H1 (cell line): ENCODE data around the gene MAN1A2. TPM values are rescaled to one million over a fixed set of nuclear protein-coding genes. Genes with fewer than 3 reads are reported as not detected.
"Not testable (repeated sequence)": the region's sequence is repeated elsewhere in the genome, so short reads cannot be mapped to it uniquely, and the experiment has no call there.

Source experiments
- CTCF ChIA-PET: fragments of 300-600 bp; sonication (Branson Sonifier 250); formaldehyde crosslinking; loops from one replicate; lab custom pipeline; 2021; ENCODE audit not compliant: partially characterized antibody; lab: Charles Lee
- POLR2A ChIA-PET: fragments of 300-600 bp; sonication (Branson Sonifier 250); formaldehyde crosslinking; loops from one replicate; lab custom pipeline; 2021; ENCODE audit warnings: inconsistent platforms; ENCODE audit not compliant: partially characterized antibody; lab: Charles Lee
- DNase-seq, 2 experiments: peaks; one replicate each; pipeline versions ENCODE4 v3.0.0 to v3.0.0-alpha.2; 2010 to 2022; ENCODE audit warnings: low spot score in 2 of 2, low read depth in 1 of 2, mixed read lengths in 1 of 2
- FAIRE-seq: peaks from 2 replicates; lab custom pipeline; 2011; peaks lifted over from hg19 to GRCh38; lab: Jason Lieb, UNC
- H2AFZ ChIP-seq: 2 replicates; pipeline ENCODE4 v1.8.1; 2012; ENCODE audit warnings: low read length, inconsistent platforms
- H2AK5ac ChIP-seq: 2 replicates; pipeline ENCODE4 v1.6.1; 2013; ENCODE audit warnings: low read depth, low read length
- H2BK120ac ChIP-seq: replicated peaks from 2 replicates; pipeline ENCODE3; 2013; ENCODE audit warnings: low read depth, low read length, inconsistent platforms
- H2BK12ac ChIP-seq: 2 replicates; pipeline ENCODE4 v1.6.1; 2013; ENCODE audit warnings: low read depth, low read length
- H2BK15ac ChIP-seq: 2 replicates; pipeline ENCODE4 v1.6.1; 2013; ENCODE audit warnings: low read length
- H2BK20ac ChIP-seq: 2 replicates; pipeline ENCODE4 v1.6.1; 2013; ENCODE audit warnings: low read length
- H2BK5ac ChIP-seq: 2 replicates; pipeline ENCODE4 v1.6.1; 2013; ENCODE audit warnings: low read depth, low read length
- H3K14ac ChIP-seq: 2 replicates; pipeline ENCODE4 v1.6.1; 2013; ENCODE audit warnings: inconsistent platforms; ENCODE audit not compliant: insufficient read length
- H3K18ac ChIP-seq: 2 replicates; pipeline ENCODE4 v1.6.1; 2013; ENCODE audit warnings: low read length; ENCODE audit errors: extremely low read depth
- H3K23ac ChIP-seq: 2 replicates; pipeline ENCODE4 v1.6.1; 2013; ENCODE audit warnings: inconsistent platforms; ENCODE audit not compliant: insufficient read length
- H3K23me2 ChIP-seq: 2 replicates; pipeline ENCODE4 v1.6.1; 2013; ENCODE audit warnings: low read depth, low read length
- H3K27ac ChIP-seq: 2 replicates; pipeline ENCODE4 v1.6.1; 2011; ENCODE audit warnings: low read depth, low read length, inconsistent platforms
- H3K27me3 ChIP-seq, 4 experiments: replicated peaks in 1 of 4; 1 replicate in 1 of 4; 2 replicates in 3 of 4; pipeline versions ENCODE4 v1.6.1 to v1.8.1; 2011 to 2013; ENCODE audit warnings: low read length in 3 of 4, mild to moderate bottlenecking in 3 of 4, inconsistent platforms in 2 of 4, mixed read lengths in 2 of 4, moderate library complexity in 1 of 4; ENCODE audit not compliant: control insufficient read depth in 3 of 4, insufficient read depth in 3 of 4; ENCODE audit errors: extremely low read depth in 1 of 4
- H3K36me3 ChIP-seq, 4 experiments: 2 replicates each; pipeline versions ENCODE4 v1.6.1 to v1.8.1; 2011 to 2013; ENCODE audit warnings: mild to moderate bottlenecking in 4 of 4, low read length in 3 of 4, moderate library complexity in 2 of 4, control low read depth in 1 of 4, inconsistent platforms in 1 of 4; ENCODE audit not compliant: insufficient read depth in 4 of 4, control insufficient read depth in 2 of 4
- H3K4ac ChIP-seq: replicated peaks from 2 replicates; pipeline ENCODE3; 2013; ENCODE audit warnings: low read length, low read depth, mixed read lengths, inconsistent platforms; ENCODE audit not compliant: insufficient read length
- H3K4me1 ChIP-seq, 4 experiments: replicated peaks in 1 of 4; 1 replicate in 1 of 4; 2 replicates in 3 of 4; pipeline versions ENCODE4 v1.6.1 to v1.8.1; 2011 to 2013; ENCODE audit warnings: low read length in 3 of 4, inconsistent platforms in 2 of 4, mixed read lengths in 1 of 4; ENCODE audit not compliant: insufficient read depth in 4 of 4, control insufficient read depth in 3 of 4
- H3K4me2 ChIP-seq, 2 experiments: 2 replicates each; pipeline versions ENCODE4 v1.6.1 to v1.8.1; 2011 to 2013; ENCODE audit warnings: low read depth in 2 of 2, low read length in 2 of 2, control low read depth in 1 of 2, inconsistent platforms in 1 of 2, mild to moderate bottlenecking in 1 of 2; ENCODE audit not compliant: insufficient read depth in 1 of 2
- H3K4me3 ChIP-seq, 4 experiments: fragments of 200-600, 300-600 bp in 1 of 4; sonication (generic), shearing (Covaris generic), sonication (Bioruptor Twin) in 1 of 4; 2 replicates each; pipeline versions ENCODE4 v1.5.1 to v1.8.1; 2011 to 2016; ENCODE audit warnings: low read length in 4 of 4, low read depth in 3 of 4, control low read depth in 2 of 4, inconsistent platforms in 2 of 4, mild to moderate bottlenecking in 2 of 4, mixed read lengths in 1 of 4, moderate library complexity in 1 of 4; ENCODE audit not compliant: insufficient read depth in 2 of 4; ENCODE audit errors: extremely low read depth in 1 of 4
- H3K56ac ChIP-seq: replicated peaks from 2 replicates; pipeline ENCODE3; 2013; ENCODE audit warnings: low read depth, mild to moderate bottlenecking, mixed read lengths, low read length, inconsistent platforms; ENCODE audit not compliant: insufficient read length
- H3K79me1 ChIP-seq: 2 replicates; pipeline ENCODE4 v1.6.1; 2013; ENCODE audit warnings: low read depth, low read length, control low read depth
- H3K79me2 ChIP-seq, 2 experiments: 2 replicates each; pipeline versions ENCODE4 v1.6.1 to v1.8.1; 2012 to 2013; ENCODE audit warnings: low read length in 2 of 2, mild to moderate bottlenecking in 2 of 2, inconsistent platforms in 1 of 2; ENCODE audit not compliant: insufficient read depth in 2 of 2, control insufficient read depth in 1 of 2
- H3K9ac ChIP-seq, 4 experiments: replicated peaks in 1 of 4; 1 replicate in 1 of 4; 2 replicates in 3 of 4; pipeline versions ENCODE4 v1.6.1 to v1.8.1; 2011 to 2013; ENCODE audit warnings: low read depth in 3 of 4, low read length in 3 of 4, control low read depth in 2 of 4, mild to moderate bottlenecking in 2 of 4, moderate library complexity in 2 of 4, inconsistent platforms in 1 of 4; ENCODE audit errors: extremely low read depth in 1 of 4
- H3K9me3 ChIP-seq, 2 experiments: 2 replicates each; pipeline versions ENCODE4 v1.6.1 to v1.8.1; 2012 to 2013; ENCODE audit warnings: mild to moderate bottlenecking in 2 of 2, moderate library complexity in 2 of 2, control low read depth in 1 of 2, inconsistent platforms in 1 of 2, low read depth in 1 of 2, low read length in 1 of 2, mixed read lengths in 1 of 2; ENCODE audit not compliant: insufficient read depth in 2 of 2
- H4K20me1 ChIP-seq, 2 experiments: replicated peaks in 1 of 2; 2 replicates each; pipeline versions ENCODE3 to v1.8.1; 2011 to 2013; ENCODE audit warnings: inconsistent platforms in 2 of 2, low read length in 2 of 2, mild to moderate bottlenecking in 1 of 2; ENCODE audit not compliant: insufficient read depth in 2 of 2, control insufficient read depth in 1 of 2
- H4K5ac ChIP-seq: 2 replicates; pipeline ENCODE4 v1.6.1; 2013; ENCODE audit warnings: low read length, low read depth, mixed read lengths, inconsistent platforms; ENCODE audit not compliant: insufficient read length
- H4K8ac ChIP-seq: 2 replicates; pipeline ENCODE4 v1.8.0; 2013; ENCODE audit warnings: mild to moderate bottlenecking, moderate library complexity, low read length, inconsistent platforms; ENCODE audit not compliant: insufficient read depth; ENCODE audit errors: extremely low read depth
- H4K91ac ChIP-seq: replicated peaks from 2 replicates; pipeline ENCODE3; 2013; ENCODE audit warnings: low read length, mixed read lengths, inconsistent platforms; ENCODE audit not compliant: insufficient read length
- WGBS, 2 experiments: shearing (Covaris generic) in 1 of 2; methylation state at CpG; one replicate each; pipeline versions ENCODE4 v1.1.6 to v1.1.7; 2013 to 2015; ENCODE audit warnings: low lambda C conversion rate in 2 of 2, mixed read lengths in 2 of 2, inconsistent platforms in 1 of 2, low coverage in 1 of 2, missing lambda C conversion rate in 1 of 2; ENCODE audit not compliant: insufficient replicate concordance in 2 of 2, insufficient coverage in 1 of 2, insufficient read length in 1 of 2; ENCODE audit errors: extremely low coverage in 1 of 2, missing lambda C conversion rate in 1 of 2; 5-methylcytosine and 5-hydroxymethylcytosine counted together
- polyA plus RNA-seq, 7 experiments: library from polyadenylated mRNA; depleted of rRNA in 3 of 7; stranded (reverse) in 5 of 7; unstranded in 2 of 7; fragments of >200 nt in 5 of 7; fragments of 200-250 nt in 2 of 7; gene quantifications; 1 replicate in 5 of 7; 2 replicates in 1 of 7; 4 replicates in 1 of 7; pipeline versions ENCODE4 v1.2.1 to v1.2.3, GENCODE V29; 2011 to 2013; ENCODE audit warnings: missing spikeins in 2 of 7, mixed read lengths in 2 of 7
- total RNA-seq: library from RNA; stranded (reverse); fragmentation: NEBNext Ultra II Directional; extraction: Animal tissue kit (Norgen Biotek cat#: 25700); gene quantifications from 2 replicates; pipeline ENCODE4 v1.2.1, GENCODE V29; 2021

Gene MAN1A2
- total and polyA plus RNA-seq, 2 of the 8 experiments (the other 6 are each of a cell fraction or from before 2014, with no cell fraction given): 5.5 to 18.8 TPM

GRCh38 chr1:117352695-117353094 is 14.6 kb upstream of the MAN1A2 start:
- H3K9me3 ChIP-seq, H3K56ac ChIP-seq, H2AK5ac ChIP-seq, H2BK5ac ChIP-seq, H3K27me3 ChIP-seq, H3K4me1 ChIP-seq, H3K23ac ChIP-seq, H2BK120ac ChIP-seq, H3K9ac ChIP-seq, DNase-seq, POLR2A ChIA-PET, H3K4me3 ChIP-seq, H3K18ac ChIP-seq, H4K8ac ChIP-seq, FAIRE-seq, H3K36me3 ChIP-seq, H3K27ac ChIP-seq, H3K14ac ChIP-seq, H3K4me2 ChIP-seq, H4K5ac ChIP-seq, H4K20me1 ChIP-seq, H3K79me1 ChIP-seq, H2BK15ac ChIP-seq, H2BK12ac ChIP-seq, H3K23me2 ChIP-seq, H2BK20ac ChIP-seq, H2AFZ ChIP-seq, H3K79me2 ChIP-seq, CTCF ChIA-PET, H3K4ac ChIP-seq, H4K91ac ChIP-seq: not testable (repeated sequence)
- 94% methylated on average over 2 of the region's 3 CpGs; no CpG with 5 or more reads in 1 of the 2 experiments for WGBS, 2 experiments
